HCT116 (cell line): ENCODE measurements around the gene CTBP2. TPM values are rescaled to one million over a fixed set of nuclear protein-coding genes. Genes with fewer than 3 reads are reported as not detected.

Experiments
- ATAC-seq: fragments of 200-7000 bp; cut with Tn5 transposase; 2 replicates; pipeline ENCODE4 v1.9.1; 2020; ENCODE audit warnings: mild to moderate bottlenecking, moderate library complexity
- BruUV-seq: library from RNA; stranded (reverse); fragments of 400-500 nt; replicated peaks from 2 replicates; lab custom pipeline; 2021; lab: Mats Ljungman, UMichigan
- CTCF ChIA-PET: fragments of 300-600 bp; sonication (Branson Sonifier 250); formaldehyde crosslinking; loops from one replicate; lab custom pipeline; 2021; ENCODE audit warnings: antibody characterized with exemption; lab: Charles Lee
- POLR2A ChIA-PET: fragments of 300-600, 350-600 bp; sonication (Branson Sonifier 250); formaldehyde crosslinking; loops from one replicate; lab custom pipeline; 2021; ENCODE audit warnings: antibody characterized with exemption; lab: Charles Lee
- RAD21 ChIA-PET, 2 experiments: fragments of 300-600 bp; sonication (Branson Sonifier 250); formaldehyde crosslinking; loops; one replicate each; lab custom pipeline; 2023; ENCODE audit warnings: low total read pairs in 2 of 2; ENCODE audit not compliant: uncharacterized antibody in 2 of 2, unreplicated experiment in 2 of 2, low non-redundant PET in 1 of 2; lab: Charles Lee
- DNase-seq: peaks from one replicate; pipeline ENCODE4 v3.0.0-alpha.2; 2010; ENCODE audit warnings: low read depth, low spot score
- H2AFZ ChIP-seq: fragments of 200-600 bp; shearing (Covaris generic), sonication (generic); 2 replicates; pipeline ENCODE4 v1.6.1; 2017; ENCODE audit warnings: low read depth, mixed run types, mixed read lengths, antibody characterized with exemption, low read length; ENCODE audit not compliant: poor library complexity, severe bottlenecking
- H3K27ac ChIP-seq: 2 replicates; pipeline ENCODE4 v1.5.1; 2012; ENCODE audit warnings: low read depth, low read length
- H3K27me3 ChIP-seq: fragments of 200-600 bp; sonication (generic); 2 replicates; pipeline ENCODE4 v1.6.1; 2016; ENCODE audit warnings: mixed run types, low read length, mixed read lengths; ENCODE audit not compliant: insufficient read depth
- H3K36me3 ChIP-seq, 2 experiments: fragments of 200-500 bp in 1 of 2; fragments of 200-600 bp in 1 of 2; sonication (Bioruptor generic) in 1 of 2; sonication (generic) in 1 of 2; 2 replicates each; pipeline versions ENCODE4 v1.5.1 to v1.6.1; 2014 to 2016; ENCODE audit warnings: low read length in 2 of 2, inconsistent platforms in 1 of 2, mixed read lengths in 1 of 2, mixed run types in 1 of 2; ENCODE audit not compliant: insufficient read depth in 2 of 2, control insufficient read depth in 1 of 2
- H3K4me1 ChIP-seq, 2 experiments: fragments of 200-600 bp in 1 of 2; sonication (generic) in 1 of 2; 2 replicates each; pipeline versions ENCODE4 v1.5.1 to v1.6.1; 2012 to 2017; ENCODE audit warnings: low read length in 2 of 2, inconsistent platforms in 1 of 2, mild to moderate bottlenecking in 1 of 2, mixed read lengths in 1 of 2, mixed run types in 1 of 2, moderate library complexity in 1 of 2; ENCODE audit not compliant: insufficient read depth in 2 of 2, control insufficient read depth in 1 of 2
- H3K4me2 ChIP-seq: fragments of 200-600 bp; sonication (generic); 2 replicates; pipeline ENCODE4 v1.6.1; 2017; ENCODE audit warnings: mixed run types, low read length, mixed read lengths
- H3K4me3 ChIP-seq, 2 experiments: fragments of 200-600 bp in 1 of 2; sonication (generic) in 1 of 2; replicated peaks in 1 of 2; 2 replicates each; pipeline ENCODE4 v1.5.1; 2011 to 2016; ENCODE audit warnings: low read length in 2 of 2, control low read depth in 1 of 2, low read depth in 1 of 2, mild to moderate bottlenecking in 1 of 2, mixed read lengths in 1 of 2, mixed run types in 1 of 2
- H3K79me2 ChIP-seq: fragments of 200-600 bp; sonication (generic); 2 replicates; pipeline ENCODE4 v1.6.1; 2017; ENCODE audit warnings: mild to moderate bottlenecking, mixed run types, low read length, moderate library complexity, mixed read lengths; ENCODE audit not compliant: insufficient read depth
- H3K9ac ChIP-seq: fragments of 200-600 bp; sonication (generic); 2 replicates; pipeline ENCODE4 v1.6.1; 2016; ENCODE audit warnings: low read length, mixed read lengths
- H3K9me2 ChIP-seq: fragments of 200-600 bp; sonication (generic), shearing (Covaris generic); 2 replicates; pipeline ENCODE4 v1.6.1; 2017; ENCODE audit warnings: mixed run types, mild to moderate bottlenecking, moderate library complexity; ENCODE audit not compliant: insufficient read depth
- H3K9me3 ChIP-seq, 2 experiments: fragments of 200-500 bp in 1 of 2; fragments of 200-600 bp in 1 of 2; sonication (Bioruptor generic) in 1 of 2; sonication (generic) in 1 of 2; 2 replicates each; pipeline ENCODE4 v1.6.1; 2014 to 2017; ENCODE audit warnings: low read length in 2 of 2, mixed read lengths in 2 of 2, inconsistent platforms in 1 of 2, low read depth in 1 of 2, mild to moderate bottlenecking in 1 of 2, mixed run types in 1 of 2, moderate library complexity in 1 of 2; ENCODE audit not compliant: control insufficient read depth in 1 of 2, insufficient read depth in 1 of 2
- H4K20me1 ChIP-seq: fragments of 200-600 bp; sonication (generic), shearing (Covaris generic); 2 replicates; pipeline ENCODE4 v1.6.1; 2017; ENCODE audit warnings: mixed run types, mild to moderate bottlenecking, moderate library complexity; ENCODE audit not compliant: insufficient read depth
- CEBPB ChIP-seq: IDR thresholded peaks from 2 replicates; pipeline ENCODE4 v1.6.1; 2012; ENCODE audit warnings: low read depth
- EGR1 ChIP-seq: IDR thresholded peaks from 2 replicates; pipeline ENCODE4 v1.6.1; 2012; ENCODE audit warnings: low read depth
- ELF1 ChIP-seq: IDR thresholded peaks from 2 replicates; pipeline ENCODE4 v1.6.1; 2012; ENCODE audit warnings: low read depth, borderline replicate concordance
- JUND ChIP-seq: IDR thresholded peaks from 2 replicates; pipeline ENCODE4 v1.6.1; 2012
- SP1 ChIP-seq: IDR thresholded peaks from 2 replicates; pipeline ENCODE4 v1.6.1; 2012; ENCODE audit warnings: low read depth
- TCF7L2 ChIP-seq: IDR thresholded peaks from 2 replicates; pipeline ENCODE4 v1.7.0; 2011; ENCODE audit warnings: borderline replicate concordance, inconsistent platforms; ENCODE audit not compliant: insufficient read depth, insufficient read length; ENCODE audit errors: extremely low read depth
- ZNF274 ChIP-seq: fragments of 200-500 bp; sonication (Bioruptor generic); IDR thresholded peaks from 2 replicates; pipeline ENCODE4 v1.6.1; 2014; ENCODE audit warnings: mild to moderate bottlenecking, low read depth, low read length, inconsistent platforms
- intact Hi-C: fragments of 100-400 bp; cut with micrococcal nuclease; formaldehyde crosslinking; loops from 2 replicates; pipeline ENCODE4 v1.10.0; 2022
- total RNA-seq: library from RNA; stranded (reverse); gene quantifications from one replicate; pipeline ENCODE4 v1.2.1, GENCODE V29; 2021; ENCODE audit not compliant: unreplicated experiment
- TF ChIP-seq, protein P1 (sequence below): IDR thresholded peaks from 2 replicates; pipeline ENCODE4 v1.6.1; 2012
- TF ChIP-seq, protein P2 (sequence below), 3 experiments: fragments of 200-600 bp in 1 of 3; sonication (generic) in 1 of 3; IDR thresholded peaks in 2 of 3; conservative IDR thresholded peaks in 1 of 3; 2 replicates each; pipeline ENCODE4 v1.5.1; 2012 to 2017; ENCODE audit warnings: low read depth in 2 of 3, low read length in 2 of 3, antibody characterized with exemption in 1 of 3, borderline replicate concordance in 1 of 3, control low read depth in 1 of 3, mild to moderate bottlenecking in 1 of 3, mixed read lengths in 1 of 3, mixed run types in 1 of 3, moderate library complexity in 1 of 3; ENCODE audit not compliant: insufficient read depth in 1 of 3
- TF ChIP-seq, protein P3 (sequence below): IDR thresholded peaks from 2 replicates; pipeline ENCODE4 v1.6.1; 2012

CTBP2 gene
- total RNA-seq, 1 experiment from 2014 or later: 144 TPM

DNA sequence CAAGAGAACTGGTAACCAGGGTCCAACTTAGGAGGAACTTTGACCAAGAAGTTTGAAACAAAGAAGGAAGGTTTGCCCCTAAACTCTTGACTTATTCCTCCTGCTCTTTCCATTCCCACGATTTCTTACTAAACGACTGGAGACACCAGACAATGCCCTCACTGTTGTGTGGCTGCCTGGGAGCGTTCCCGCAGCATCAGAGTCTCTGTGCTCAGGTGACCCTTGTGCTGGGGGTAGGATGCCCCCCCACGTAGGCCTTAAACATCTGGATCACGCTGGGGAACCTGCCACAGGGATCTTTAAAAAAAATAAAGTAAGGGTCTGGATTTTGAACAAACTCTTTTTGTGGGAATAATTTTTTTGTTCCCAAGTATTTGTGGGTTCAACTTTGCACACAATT, 30.1 kb upstream of the CTBP2 start:
- no peak for DNase-seq
- ChIA-PET CTCF (no interaction called here), RAD21 (no interaction called here), POLR2A (no interaction called here)
- Histone ChIP-seq H3K4me3 (no peak overlapping the region), H3K36me3 (no peaks in the 10 kb centered on the region), H2AFZ (no peak overlapping the region), H3K4me1 (peaks cover 0 to 9% of the 10 kb centered on the region in 2 experiments; a peak in 2 of 4 replicates), H3K9ac (no peak overlapping the region), H3K27ac (no peak overlapping the region), H4K20me1 (no peaks in the 10 kb centered on the region), H3K27me3 (no peaks in the 10 kb centered on the region; the same call in 1 of the 2 replicates), H3K4me2 (no peak overlapping the region), H3K79me2 (no peaks in the 10 kb centered on the region), H3K9me3 (no peaks in the 10 kb centered on the region), H3K9me2 (no peaks in the 10 kb centered on the region)
- no TSS peak for BruUV-seq
- TF ChIP-seq EGR1: no peak
- TF ChIP-seq ZNF274: no peak
- TF ChIP-seq, protein P1, sequence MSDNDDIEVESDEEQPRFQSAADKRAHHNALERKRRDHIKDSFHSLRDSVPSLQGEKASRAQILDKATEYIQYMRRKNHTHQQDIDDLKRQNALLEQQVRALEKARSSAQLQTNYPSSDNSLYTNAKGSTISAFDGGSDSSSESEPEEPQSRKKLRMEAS: no peak
- no peak for TF ChIP-seq CEBPB
- TF ChIP-seq, protein P2, sequence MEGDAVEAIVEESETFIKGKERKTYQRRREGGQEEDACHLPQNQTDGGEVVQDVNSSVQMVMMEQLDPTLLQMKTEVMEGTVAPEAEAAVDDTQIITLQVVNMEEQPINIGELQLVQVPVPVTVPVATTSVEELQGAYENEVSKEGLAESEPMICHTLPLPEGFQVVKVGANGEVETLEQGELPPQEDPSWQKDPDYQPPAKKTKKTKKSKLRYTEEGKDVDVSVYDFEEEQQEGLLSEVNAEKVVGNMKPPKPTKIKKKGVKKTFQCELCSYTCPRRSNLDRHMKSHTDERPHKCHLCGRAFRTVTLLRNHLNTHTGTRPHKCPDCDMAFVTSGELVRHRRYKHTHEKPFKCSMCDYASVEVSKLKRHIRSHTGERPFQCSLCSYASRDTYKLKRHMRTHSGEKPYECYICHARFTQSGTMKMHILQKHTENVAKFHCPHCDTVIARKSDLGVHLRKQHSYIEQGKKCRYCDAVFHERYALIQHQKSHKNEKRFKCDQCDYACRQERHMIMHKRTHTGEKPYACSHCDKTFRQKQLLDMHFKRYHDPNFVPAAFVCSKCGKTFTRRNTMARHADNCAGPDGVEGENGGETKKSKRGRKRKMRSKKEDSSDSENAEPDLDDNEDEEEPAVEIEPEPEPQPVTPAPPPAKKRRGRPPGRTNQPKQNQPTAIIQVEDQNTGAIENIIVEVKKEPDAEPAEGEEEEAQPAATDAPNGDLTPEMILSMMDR (IDR thresholded peaks at IDR 0.05 in 2 of 3, conservative IDR thresholded peaks at IDR 0.05 in 1 of 3; ENCODE audit: borderline replicate concordance in 1 of 3, insufficient read depth in 1 of 3, low read depth in 2 of 3, low read length in 2 of 3): no peak
- no peak for TF ChIP-seq JUND
- TF ChIP-seq, protein P3, sequence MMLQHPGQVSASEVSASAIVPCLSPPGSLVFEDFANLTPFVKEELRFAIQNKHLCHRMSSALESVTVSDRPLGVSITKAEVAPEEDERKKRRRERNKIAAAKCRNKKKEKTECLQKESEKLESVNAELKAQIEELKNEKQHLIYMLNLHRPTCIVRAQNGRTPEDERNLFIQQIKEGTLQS: no peak
- no peak for TF ChIP-seq SP1
- TF ChIP-seq TCF7L2: no peak
- TF ChIP-seq ELF1: no peak
- intact Hi-C loops: no loop called here
- no peak for ATAC-seq
